Activated CD8-positive, alpha-beta T cell treated with anti-CD3 and anti-CD28 coated beads for 36 hours (primary cell): ENCODE measurements around the gene C17orf100. TPM values are rescaled to one million over a fixed set of nuclear protein-coding genes. Genes with fewer than 3 reads are reported as not detected.
"Not testable (repeated sequence)": the region's sequence is repeated elsewhere in the genome, so short reads cannot be mapped to it uniquely, and the experiment has no call there.

Experiments
- ATAC-seq: fragments of 200-7000 bp; cut with Tn5 transposase; one replicate; pipeline ENCODE4 v1.10.0; 2021; ENCODE audit warnings: mild to moderate bottlenecking, moderate library complexity
- CTCF ChIA-PET: fragments of 350-600 bp; sonication (Branson Sonifier 250); formaldehyde crosslinking; loops from one replicate; lab custom pipeline; 2021; ENCODE audit warnings: antibody characterized with exemption; lab: Charles Lee
- POLR2A ChIA-PET: fragments of 350-600 bp; sonication (Branson Sonifier 250); formaldehyde crosslinking; loops from one replicate; lab custom pipeline; 2021; ENCODE audit warnings: antibody characterized with exemption; lab: Charles Lee
- DNase-seq: peaks from one replicate; pipeline ENCODE4 v3.0.0-alpha.2; 2020
- H3K27ac Mint-ChIP-seq: one replicate; pipeline ENCODE4 v1.8.0; 2021; ENCODE audit warnings: mild to moderate bottlenecking, mixed read lengths
- H3K27me3 Mint-ChIP-seq: one replicate; pipeline ENCODE4 v1.8.0; 2021; ENCODE audit warnings: mixed read lengths
- H3K36me3 Mint-ChIP-seq: one replicate; pipeline ENCODE4 v1.8.0; 2021; ENCODE audit warnings: low read depth, mixed read lengths
- H3K4me1 Mint-ChIP-seq: one replicate; pipeline ENCODE4 v1.8.0; 2021; ENCODE audit warnings: low read depth, mixed read lengths
- H3K4me3 Mint-ChIP-seq: one replicate; pipeline ENCODE4 v1.8.0; 2021; ENCODE audit warnings: mild to moderate bottlenecking, moderate library complexity, mixed read lengths
- H3K9me3 Mint-ChIP-seq: one replicate; pipeline ENCODE4 v1.8.0; 2021; ENCODE audit warnings: mixed read lengths
- intact Hi-C: fragments of 100-400 bp; cut with micrococcal nuclease; formaldehyde crosslinking; loops from one replicate; pipeline ENCODE4 v1.10.0; 2022
- total RNA-seq, 2 experiments: library from RNA; stranded (reverse); gene quantifications; one replicate each; pipeline ENCODE4 v1.2.3, GENCODE V29; 2021
- TF ChIP-seq, protein P1 (sequence below): fragments of 200-600 bp; IDR thresholded peaks from one replicate; pipeline ENCODE4 v1.8.0; 2022; ENCODE audit warnings: antibody characterized with exemption, mild to moderate bottlenecking

Gene C17orf100
- total RNA-seq, 2 experiments from 2014 or later, result 1.1 to 1.6 TPM

DNA sequence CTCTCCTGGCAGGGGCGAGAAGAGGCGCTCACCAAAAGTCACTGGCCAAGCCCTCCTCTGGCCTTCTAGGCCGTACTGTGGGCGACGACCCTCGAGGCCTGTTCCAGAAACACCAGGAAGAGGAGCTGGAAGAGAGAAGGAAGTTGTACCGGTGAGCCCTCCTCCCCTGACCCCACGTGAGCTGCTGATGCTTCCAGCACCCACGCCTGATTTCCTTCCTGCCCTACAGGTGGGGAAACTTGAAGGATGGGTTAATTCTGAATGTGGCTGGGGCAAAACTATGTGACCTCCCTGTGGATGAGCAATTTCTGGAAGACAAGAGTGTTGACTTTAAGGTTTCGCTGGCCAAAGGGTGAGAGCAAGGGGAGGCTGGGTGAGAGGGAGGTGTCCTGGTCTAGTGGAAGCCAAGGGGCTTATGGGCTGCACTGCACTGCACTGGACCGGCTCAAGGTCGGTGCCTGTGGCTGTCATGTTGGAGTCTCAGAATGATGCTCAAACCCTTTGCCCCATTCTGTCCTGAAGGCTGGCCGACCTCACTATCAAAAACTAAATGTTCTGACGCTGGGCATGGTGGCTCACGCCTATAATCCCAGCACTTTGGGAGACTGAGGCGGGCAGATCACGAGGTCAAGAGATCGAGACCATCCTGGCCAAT is 6.2 kb downstream of the C17orf100 start:
- H3K27me3 Mint-ChIP-seq, result peaks cover 6% of the 10 kb centered on the region
- H3K4me1 Mint-ChIP-seq, result peaks cover 49% of the 10 kb centered on the region
- TF ChIP-seq, protein P1, sequence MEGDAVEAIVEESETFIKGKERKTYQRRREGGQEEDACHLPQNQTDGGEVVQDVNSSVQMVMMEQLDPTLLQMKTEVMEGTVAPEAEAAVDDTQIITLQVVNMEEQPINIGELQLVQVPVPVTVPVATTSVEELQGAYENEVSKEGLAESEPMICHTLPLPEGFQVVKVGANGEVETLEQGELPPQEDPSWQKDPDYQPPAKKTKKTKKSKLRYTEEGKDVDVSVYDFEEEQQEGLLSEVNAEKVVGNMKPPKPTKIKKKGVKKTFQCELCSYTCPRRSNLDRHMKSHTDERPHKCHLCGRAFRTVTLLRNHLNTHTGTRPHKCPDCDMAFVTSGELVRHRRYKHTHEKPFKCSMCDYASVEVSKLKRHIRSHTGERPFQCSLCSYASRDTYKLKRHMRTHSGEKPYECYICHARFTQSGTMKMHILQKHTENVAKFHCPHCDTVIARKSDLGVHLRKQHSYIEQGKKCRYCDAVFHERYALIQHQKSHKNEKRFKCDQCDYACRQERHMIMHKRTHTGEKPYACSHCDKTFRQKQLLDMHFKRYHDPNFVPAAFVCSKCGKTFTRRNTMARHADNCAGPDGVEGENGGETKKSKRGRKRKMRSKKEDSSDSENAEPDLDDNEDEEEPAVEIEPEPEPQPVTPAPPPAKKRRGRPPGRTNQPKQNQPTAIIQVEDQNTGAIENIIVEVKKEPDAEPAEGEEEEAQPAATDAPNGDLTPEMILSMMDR, result no peak
- CTCF ChIA-PET, result interaction anchor here (0.7 to 1.6 kb wide), 2 partner anchors 9 to 42 kb away, joined by 3 to 10 read pairs; no protein-coding TSS in a partner anchor
- intact Hi-C loops, result no loop called here
- H3K36me3 Mint-ChIP-seq, result peaks cover 3% of the 10 kb centered on the region
- H3K27ac Mint-ChIP-seq, result peak overlapping the region; percentile 59
- H3K9me3 Mint-ChIP-seq, result no peaks in the 10 kb centered on the region
- H3K4me3 Mint-ChIP-seq, result peak overlapping the region; percentile 78
- POLR2A ChIA-PET, result interaction anchor here (1.1 to 1.5 kb wide), 2 partner anchors 16 to 82 kb away, joined by 4 to 5 read pairs; partner anchors contain the start of genes KIAA0753 and TXNDC17
- DNase-seq, result no peak
- ATAC-seq, result no peak

DNA sequence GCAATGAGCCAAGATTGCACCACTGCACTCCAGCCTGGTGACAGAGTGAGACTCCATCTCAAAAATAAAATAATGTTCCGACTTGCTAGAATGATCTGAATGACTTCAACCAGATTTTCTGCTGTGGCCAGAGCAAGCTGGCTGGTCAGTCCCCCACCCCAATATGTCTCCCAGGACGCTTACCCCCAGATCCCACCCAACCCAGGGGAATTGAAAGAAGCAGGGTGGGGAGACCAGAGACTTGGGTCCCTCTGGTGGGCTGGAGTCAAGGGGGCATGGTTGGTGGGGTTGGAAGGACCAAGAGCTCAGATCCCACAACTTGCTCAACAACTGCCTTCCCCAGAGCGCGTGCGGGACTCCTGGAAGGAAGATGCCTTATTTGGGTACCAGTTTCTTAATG is 6.8 kb downstream of the C17orf100 start:
- H3K4me3 Mint-ChIP-seq, ATAC-seq, DNase-seq, H3K27me3 Mint-ChIP-seq, POLR2A ChIA-PET, H3K27ac Mint-ChIP-seq, H3K9me3 Mint-ChIP-seq, intact Hi-C loops, H3K36me3 Mint-ChIP-seq: not testable (repeated sequence)
- CTCF ChIA-PET, result interaction anchor here (1.6 kb wide), 1 partner anchor 8 kb away, joined by 10 read pairs; no protein-coding TSS in a partner anchor
- peaks cover 44% of the 10 kb centered on the region for H3K4me1 Mint-ChIP-seq

DNA sequence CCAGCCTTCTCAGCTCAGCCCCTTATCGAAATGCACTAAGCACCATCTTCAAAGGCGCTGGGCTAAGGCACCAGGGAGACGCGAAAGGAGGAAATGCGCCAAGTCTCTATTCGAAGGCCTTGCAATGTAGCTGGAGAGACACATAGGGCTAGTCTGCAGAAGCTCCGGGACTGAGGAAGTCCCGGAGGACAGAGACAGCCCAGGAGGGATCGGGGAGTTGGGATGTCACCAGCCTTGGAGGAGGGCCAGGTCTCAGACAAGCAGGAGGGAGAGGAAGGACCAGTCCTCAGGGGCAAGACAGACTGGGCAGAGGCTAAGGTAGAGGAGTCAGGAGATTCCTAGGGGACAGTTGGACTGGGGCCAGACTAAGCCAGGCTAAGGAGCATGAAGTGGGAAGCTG is 8.5 kb downstream of the C17orf100 start:
- TF ChIP-seq, protein P1, result no peak
- Mint-ChIP-seq H3K9me3 (no peaks in the 10 kb centered on the region), H3K4me3 (no peak overlapping the region), H3K4me1 (peaks cover 36% of the 10 kb centered on the region), H3K27ac (no peak overlapping the region), H3K36me3 (no peaks in the 10 kb centered on the region), H3K27me3 (peaks cover 6% of the 10 kb centered on the region)
- ATAC-seq, result no peak
- POLR2A ChIA-PET, result interaction anchor here (0.6 to 1.5 kb wide), 3 partner anchors 9 to 96 kb away, joined by 3 to 4 read pairs (median 3); partner anchors contain the start of genes C17orf100, MED31 and XAF1
- CTCF ChIA-PET, result interaction anchor here (1.0 to 1.4 kb wide), 3 partner anchors 25 to 234 kb away, joined by 3 read pairs; no protein-coding TSS in a partner anchor
- no peak for DNase-seq
- intact Hi-C loops, result no loop called here

DNA sequence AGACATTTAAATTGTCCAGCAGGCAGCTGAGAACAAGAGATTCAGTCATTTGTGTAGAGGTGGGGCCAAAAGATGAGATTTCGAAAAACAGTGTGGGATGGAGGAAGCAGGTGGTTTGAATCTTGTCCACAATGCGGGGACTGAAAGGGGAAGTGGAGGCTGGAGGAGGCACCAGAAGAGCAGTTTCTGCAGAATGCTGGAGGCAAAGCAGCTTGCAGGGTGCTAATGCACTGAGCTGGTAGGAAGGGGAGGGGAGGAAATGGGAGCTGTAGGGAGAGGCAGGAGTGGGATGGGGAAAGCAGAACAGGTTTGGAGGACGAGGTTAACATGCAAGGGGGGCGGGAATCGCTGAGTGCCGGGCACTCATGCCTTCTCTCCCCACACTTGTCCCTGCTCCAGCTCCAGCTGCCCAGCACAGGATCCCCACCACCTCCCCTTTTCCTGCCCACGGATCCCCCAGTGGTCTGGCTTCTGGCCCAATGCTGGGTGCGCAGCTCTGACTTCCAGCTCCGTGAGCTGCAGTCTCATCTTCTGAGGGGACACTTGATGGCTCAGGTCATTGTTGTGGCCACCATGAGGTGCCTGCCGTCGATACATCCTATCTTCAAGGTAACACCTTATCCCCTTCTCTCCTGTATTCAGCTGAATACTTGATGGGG is 9.4 kb downstream of the C17orf100 start:
- no peak overlapping the region for H3K4me3 Mint-ChIP-seq
- ATAC-seq (peak; percentile 41), DNase-seq (peak; percentile 37)
- peaks cover 30% of the 10 kb centered on the region for H3K4me1 Mint-ChIP-seq
- intact Hi-C loops, result no loop called here
- POLR2A ChIA-PET, result interaction anchor here (1.0 to 1.5 kb wide), 3 partner anchors 10 to 52 kb away, joined by 3 to 4 read pairs (median 3); partner anchors contain the start of genes C17orf100 and MED31
- no peaks in the 10 kb centered on the region for H3K36me3 Mint-ChIP-seq
- H3K9me3 Mint-ChIP-seq, result no peaks in the 10 kb centered on the region
- CTCF ChIA-PET, result interaction anchor here (1.4 kb wide), 1 partner anchor 183 kb away, joined by 3 read pairs; no protein-coding TSS in a partner anchor
- no peaks in the 10 kb centered on the region for H3K27me3 Mint-ChIP-seq
- no peak overlapping the region for H3K27ac Mint-ChIP-seq
- TF ChIP-seq, protein P1, result no peak

DNA sequence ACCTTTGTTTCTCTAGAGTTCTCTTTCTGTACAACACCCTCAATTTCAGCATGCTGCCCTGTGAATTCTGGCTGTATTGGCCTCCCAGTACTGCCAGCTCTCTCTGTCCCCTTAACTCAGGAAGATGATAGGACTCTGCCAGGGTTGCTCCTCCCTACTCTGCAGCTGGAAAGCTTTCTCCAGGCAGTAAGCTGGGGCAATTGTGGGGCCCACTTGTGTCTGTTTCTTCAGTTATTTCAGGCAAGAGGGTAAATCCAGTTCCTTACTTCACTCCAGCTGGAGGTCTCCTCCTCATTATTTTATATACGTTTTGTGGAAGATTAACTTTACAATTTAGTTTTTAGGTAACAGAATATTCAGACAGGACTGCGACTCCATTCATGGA is 9.9 kb downstream of the C17orf100 start:
- Mint-ChIP-seq H3K4me1 (peaks cover 32% of the 10 kb centered on the region), H3K9me3 (no peaks in the 10 kb centered on the region), H3K27me3 (no peaks in the 10 kb centered on the region), H3K4me3 (no peak overlapping the region), H3K27ac (no peak overlapping the region), H3K36me3 (no peaks in the 10 kb centered on the region)
- DNase-seq (no peak), ATAC-seq (no peak)
- TF ChIP-seq, protein P1, result no peak
- ChIA-PET CTCF (no interaction called here), POLR2A (interaction anchor here (1.0 kb wide), 1 partner anchor 51 kb away, joined by 3 read pairs; no protein-coding TSS in a partner anchor)
- intact Hi-C loops, result no loop called here

DNA sequence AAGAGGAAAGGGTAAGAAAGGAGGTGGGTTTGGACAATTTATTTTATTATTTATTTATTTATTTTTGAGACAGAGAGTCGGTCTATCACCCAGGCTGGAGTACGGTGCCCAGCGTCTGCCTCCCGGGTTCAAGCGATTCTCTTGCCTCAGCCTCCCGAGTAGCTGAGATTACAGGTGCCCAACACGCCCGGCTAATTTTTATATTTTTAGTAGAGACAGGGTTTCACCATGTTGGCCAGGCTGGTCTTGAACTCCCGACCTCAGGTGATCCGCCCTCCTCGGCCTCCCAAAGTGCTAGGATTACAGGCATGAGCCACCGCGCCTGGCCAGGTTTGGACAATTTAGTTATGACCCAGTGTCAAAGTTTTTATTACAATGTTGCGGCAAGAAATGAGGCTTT is 11.6 kb downstream of the C17orf100 start:
- H3K36me3 Mint-ChIP-seq, DNase-seq, POLR2A ChIA-PET, H3K4me3 Mint-ChIP-seq, ATAC-seq, intact Hi-C loops, H3K9me3 Mint-ChIP-seq, H3K27me3 Mint-ChIP-seq, H3K27ac Mint-ChIP-seq: not testable (repeated sequence)
- peaks cover 33% of the 10 kb centered on the region for H3K4me1 Mint-ChIP-seq
- CTCF ChIA-PET, result interaction anchor here (1.0 kb wide), 1 partner anchor 14 kb away, joined by 3 read pairs; no protein-coding TSS in a partner anchor
